Measurements from ENCODE around the gene ADCK2. TPM values are rescaled to one million over a fixed set of nuclear protein-coding genes. Genes with fewer than 3 reads are reported as not detected.
"Not testable (repeated sequence)": the region's sequence is repeated elsewhere in the genome, so short reads cannot be mapped to it uniquely, and the experiment has no call there.

ADCK2 gene
- total RNA-seq, 2 donors from 2014 or later: 20.8 to 25.7 TPM

GRCh38 chr7:140698477-140698876 is 25.7 kb downstream of the ADCK2 start:
- Histone ChIP-seq H3K27ac (no peak overlapping the region), H3K9me3 (no peaks in the 10 kb centered on the region), H3K4me1 (ENCODE audit: control insufficient read depth in 1 of 2, low read depth in 2 of 2) (peaks cover 7 to 19% of the 10 kb centered on the region in 2 donors), H3K27me3 (replicated peaks; ENCODE audit: insufficient read depth) (no peaks in the 10 kb centered on the region), H3K36me3 (peaks cover 5% of the 10 kb centered on the region), H3K4me3 (no peak overlapping the region)
- DNase-seq (ENCODE audit: low spot score) (no peak), ATAC-seq (ENCODE audit: insufficient number of reproducible peaks, low FRiP score, low read depth) (no peak)
- no peak for TF ChIP-seq CTCF (IDR thresholded peaks at IDR 0.05)

- Histone ChIP-seq H3K9me3 (no peaks in the 10 kb centered on the region), H3K36me3 (peaks cover 23% of the 10 kb centered on the region), H3K27ac (no peak overlapping the region), H3K4me3 (no peak overlapping the region), H3K4me1 (ENCODE audit: control insufficient read depth in 1 of 2, low read depth in 2 of 2) (peaks cover 4 to 9% of the 10 kb centered on the region in 2 donors), H3K27me3 (replicated peaks; ENCODE audit: insufficient read depth) (no peaks in the 10 kb centered on the region)
- ATAC-seq (ENCODE audit: insufficient number of reproducible peaks, low FRiP score, low read depth): no peak
- TF ChIP-seq CTCF (IDR thresholded peaks at IDR 0.05): no peak
- DNase-seq (ENCODE audit: low spot score): no peak
These were observed 30.0 kb downstream of the ADCK2 start for GRCh38 chr7:140702774-140703173.

DNA sequence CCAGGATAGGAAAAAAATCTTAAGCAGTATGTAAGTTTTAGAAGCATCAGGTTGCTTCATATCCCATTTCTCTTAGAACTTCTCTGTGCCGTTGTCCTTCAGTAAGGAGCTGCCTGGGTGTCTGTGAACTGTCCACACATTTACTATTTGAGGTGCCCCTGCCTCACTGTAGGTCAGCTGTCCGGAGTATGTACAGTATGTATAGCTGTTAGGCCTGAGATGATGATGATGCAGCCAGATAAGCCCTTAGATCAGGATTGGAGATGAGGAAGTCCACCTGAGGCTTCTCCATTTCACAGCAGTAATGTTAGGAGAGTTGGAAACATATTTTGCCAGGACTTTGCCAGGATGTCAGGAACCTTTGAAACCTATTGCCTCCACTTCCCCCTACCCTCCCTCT is 31.5 kb downstream of the ADCK2 start:
- no peak for TF ChIP-seq CTCF (IDR thresholded peaks at IDR 0.05)
- H3K27ac ChIP-seq: no peak overlapping the region
- H3K9me3 ChIP-seq: no peaks in the 10 kb centered on the region
- ATAC-seq (ENCODE audit: insufficient number of reproducible peaks, low FRiP score, low read depth): no peak
- peaks cover 23% of the 10 kb centered on the region for H3K36me3 ChIP-seq
- H3K4me1 ChIP-seq (ENCODE audit: control insufficient read depth in 1 of 2, low read depth in 2 of 2): no peaks in the 10 kb centered on the region
- H3K4me3 ChIP-seq: no peak overlapping the region
- H3K27me3 ChIP-seq (replicated peaks; ENCODE audit: insufficient read depth): no peaks in the 10 kb centered on the region
- DNase-seq (ENCODE audit: low spot score): no peak

GRCh38 chr7:140707132-140707531 is 34.4 kb downstream of the ADCK2 start:
- no peak for DNase-seq (ENCODE audit: low spot score)
- Histone ChIP-seq H3K4me3 (no peak overlapping the region), H3K36me3 (peaks cover 23% of the 10 kb centered on the region), H3K4me1 (ENCODE audit: control insufficient read depth in 1 of 2, low read depth in 2 of 2) (no peaks in the 10 kb centered on the region), H3K27me3 (replicated peaks; ENCODE audit: insufficient read depth) (no peaks in the 10 kb centered on the region), H3K27ac (no peak overlapping the region), H3K9me3 (no peaks in the 10 kb centered on the region)
- TF ChIP-seq CTCF (IDR thresholded peaks at IDR 0.05): no peak
- ATAC-seq (ENCODE audit: insufficient number of reproducible peaks, low FRiP score, low read depth): no peak

DNA sequence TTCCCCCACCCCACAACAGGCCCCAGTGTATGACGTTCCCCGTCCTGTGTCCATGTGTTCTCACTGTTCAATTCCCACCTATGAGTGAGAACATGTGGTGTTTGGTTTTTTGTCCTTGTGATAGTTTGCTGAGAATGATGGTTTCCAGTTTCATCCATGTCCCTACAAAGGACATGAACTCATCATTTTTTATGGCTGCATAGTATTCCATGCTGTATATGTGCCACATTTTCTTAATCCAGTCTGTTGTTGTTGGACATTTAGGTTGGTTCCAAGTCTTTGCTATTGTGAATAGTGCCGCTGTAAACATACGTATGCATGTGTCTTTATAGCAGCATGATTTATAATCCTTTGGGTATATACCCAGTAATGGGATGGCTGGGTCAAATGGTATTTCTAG is 36.0 kb downstream of the ADCK2 start:
- not testable (repeated sequence) for H3K4me1 ChIP-seq (ENCODE audit: control insufficient read depth in 1 of 2, low read depth in 2 of 2); H3K27me3 ChIP-seq (replicated peaks; ENCODE audit: insufficient read depth); H3K27ac ChIP-seq; H3K9me3 ChIP-seq; DNase-seq (ENCODE audit: low spot score); ATAC-seq (ENCODE audit: insufficient number of reproducible peaks, low FRiP score, low read depth); H3K4me3 ChIP-seq
- peaks cover 20% of the 10 kb centered on the region for H3K36me3 ChIP-seq

GRCh38 chr7:140712392-140712791 is 39.6 kb downstream of the ADCK2 start:
- ATAC-seq (ENCODE audit: insufficient number of reproducible peaks, low FRiP score, low read depth); H3K27me3 ChIP-seq (replicated peaks; ENCODE audit: insufficient read depth); H3K4me1 ChIP-seq (ENCODE audit: control insufficient read depth in 1 of 2, low read depth in 2 of 2); H3K9me3 ChIP-seq; H3K27ac ChIP-seq; H3K4me3 ChIP-seq; H3K36me3 ChIP-seq; DNase-seq (ENCODE audit: low spot score): not testable (repeated sequence)

Data from thoracic aorta (tissue), 2 donors.